Smooth muscle cell (in vitro differentiated cells): ENCODE results near the gene MAD1L1. TPM values are rescaled to one million over a fixed set of nuclear protein-coding genes. Genes with fewer than 3 reads are reported as not detected.

Experiments
- DNase-seq: peaks from one replicate; lab custom pipeline; 2025; ENCODE audit not compliant: unreplicated experiment; lab: John Stamatoyannopoulos, UW
- H2AFZ ChIP-seq: fragments of 200-600 bp; sonication (generic); 2 replicates; pipeline ENCODE4 v1.6.0; 2016; ENCODE audit warnings: antibody characterized with exemption, low read depth, mild to moderate bottlenecking
- H3F3A ChIP-seq: fragments of 200-600 bp; sonication (generic); 2 replicates; pipeline ENCODE4 v1.6.0; 2017; ENCODE audit warnings: antibody characterized with exemption, low read depth
- H3K27ac ChIP-seq: fragments of 200-600 bp; sonication (generic); 2 replicates; pipeline ENCODE4 v1.5.1; 2016; ENCODE audit warnings: low read depth, mild to moderate bottlenecking
- H3K27me3 ChIP-seq: fragments of 200-600 bp; sonication (generic); 2 replicates; pipeline ENCODE4 v1.6.1; 2016; ENCODE audit warnings: low read depth, mild to moderate bottlenecking
- H3K36me3 ChIP-seq: fragments of 200-600 bp; sonication (generic); 2 replicates; pipeline ENCODE4 v1.5.1; 2016; ENCODE audit warnings: low read depth
- H3K4me1 ChIP-seq: fragments of 200-600 bp; sonication (generic); 2 replicates; pipeline ENCODE4 v1.5.1; 2016; ENCODE audit warnings: low read depth
- H3K4me2 ChIP-seq: fragments of 200-600 bp; sonication (generic); 2 replicates; pipeline ENCODE4 v1.6.0; 2016; ENCODE audit warnings: mild to moderate bottlenecking
- H3K4me3 ChIP-seq: fragments of 200-600 bp; sonication (generic); 2 replicates; pipeline ENCODE4 v1.5.1; 2016; ENCODE audit warnings: mild to moderate bottlenecking
- H3K79me2 ChIP-seq: fragments of 200-600 bp; sonication (generic); 2 replicates; pipeline ENCODE4 v1.6.0; 2016; ENCODE audit warnings: low read depth, mild to moderate bottlenecking
- H3K9ac ChIP-seq: fragments of 200-600 bp; sonication (generic); 2 replicates; pipeline ENCODE4 v1.6.0; 2016; ENCODE audit warnings: low read depth
- H3K9me3 ChIP-seq: fragments of 200-600 bp; sonication (generic); replicated peaks from 2 replicates; pipeline ENCODE4 v1.5.1; 2016; ENCODE audit warnings: low read depth
- H4K20me1 ChIP-seq: fragments of 200-600 bp; sonication (generic); 2 replicates; pipeline ENCODE4 v1.6.0; 2016; ENCODE audit warnings: low read depth
- WGBS: methylation state at CpG from one replicate; pipeline ENCODE4 v1.1.7; 2016; ENCODE audit warnings: low lambda C conversion rate; 5-methylcytosine and 5-hydroxymethylcytosine counted together
- microRNA-seq: library from miRNA; unstranded; fragments of <30 nt; microRNA quantifications from one replicate; pipeline ENCODE4, GENCODE V29; 2016; ENCODE audit warnings: borderline number of aligned reads
- polyA plus RNA-seq: library from polyadenylated mRNA; unstranded; fragments of >200 nt; fragmentation: Nextera tagmentation; extraction: Ambion mirVana; gene quantifications from 2 replicates; pipeline ENCODE4 v1.2.1, GENCODE V29; 2016
- small RNA-seq: library from RNA; depleted of rRNA; stranded (forward); fragments of <200 nt; gene quantifications from one replicate; pipeline ENCODE3, GENCODE V24; 2014
- total RNA-seq: library from RNA; depleted of rRNA; stranded (reverse); fragments of >200 nt; gene quantifications from 2 replicates; pipeline ENCODE4 v1.2.3, GENCODE V29; 2014
- TF ChIP-seq, protein P1 (sequence below): fragments of 200-600 bp; sonication (generic); IDR thresholded peaks from 2 replicates; pipeline ENCODE4 v1.5.1; 2017; ENCODE audit warnings: borderline replicate concordance, mild to moderate bottlenecking, antibody characterized with exemption; ENCODE audit not compliant: insufficient read depth, poor library complexity, severe bottlenecking

Gene MAD1L1
- total and polyA plus RNA-seq, 2 experiments from 2014 or later: 33.4 to 60.7 TPM

DNA sequence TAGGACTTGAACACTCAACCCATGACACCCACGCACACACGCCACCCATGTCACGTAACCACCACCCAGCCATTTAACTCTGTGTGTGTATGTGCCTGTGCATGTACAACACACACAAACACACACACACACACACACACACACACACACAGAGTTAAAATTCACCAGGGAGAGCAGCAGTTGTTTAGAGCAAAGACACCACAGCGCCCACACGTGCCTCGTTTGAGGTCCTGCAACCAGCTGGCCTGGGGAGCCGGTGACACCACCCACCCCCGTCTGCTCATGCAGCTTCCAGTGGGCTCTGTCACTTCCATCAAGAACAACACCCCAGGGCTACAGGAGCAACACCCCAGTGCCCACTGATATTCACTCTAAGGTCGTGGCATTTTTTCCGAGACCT lies 465.2 kb downstream of the MAD1L1 start:
- Histone ChIP-seq H2AFZ (no peak overlapping the region), H3K4me1 (no peaks in the 10 kb centered on the region), H3K4me3 (no peak overlapping the region), H4K20me1 (no peaks in the 10 kb centered on the region), H3K27me3 (no peaks in the 10 kb centered on the region), H3K79me2 (no peaks in the 10 kb centered on the region), H3K4me2 (no peak overlapping the region), H3K9ac (no peak overlapping the region), H3K36me3 (no peaks in the 10 kb centered on the region), H3K27ac (no peak overlapping the region), H3K9me3 (no peaks in the 10 kb centered on the region), H3F3A (no peaks in the 10 kb centered on the region)
- TF ChIP-seq, protein P1, sequence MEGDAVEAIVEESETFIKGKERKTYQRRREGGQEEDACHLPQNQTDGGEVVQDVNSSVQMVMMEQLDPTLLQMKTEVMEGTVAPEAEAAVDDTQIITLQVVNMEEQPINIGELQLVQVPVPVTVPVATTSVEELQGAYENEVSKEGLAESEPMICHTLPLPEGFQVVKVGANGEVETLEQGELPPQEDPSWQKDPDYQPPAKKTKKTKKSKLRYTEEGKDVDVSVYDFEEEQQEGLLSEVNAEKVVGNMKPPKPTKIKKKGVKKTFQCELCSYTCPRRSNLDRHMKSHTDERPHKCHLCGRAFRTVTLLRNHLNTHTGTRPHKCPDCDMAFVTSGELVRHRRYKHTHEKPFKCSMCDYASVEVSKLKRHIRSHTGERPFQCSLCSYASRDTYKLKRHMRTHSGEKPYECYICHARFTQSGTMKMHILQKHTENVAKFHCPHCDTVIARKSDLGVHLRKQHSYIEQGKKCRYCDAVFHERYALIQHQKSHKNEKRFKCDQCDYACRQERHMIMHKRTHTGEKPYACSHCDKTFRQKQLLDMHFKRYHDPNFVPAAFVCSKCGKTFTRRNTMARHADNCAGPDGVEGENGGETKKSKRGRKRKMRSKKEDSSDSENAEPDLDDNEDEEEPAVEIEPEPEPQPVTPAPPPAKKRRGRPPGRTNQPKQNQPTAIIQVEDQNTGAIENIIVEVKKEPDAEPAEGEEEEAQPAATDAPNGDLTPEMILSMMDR: no peak
- WGBS: 61% methylated on average over 10 of the region's 10 CpGs
- no peak for DNase-seq

Small RNA genes within 50 kb of the gene (microRNA-seq; reads per million reads assigned to microRNA genes)
- gene MIR4655: not detected
- not detected for gene MIR6836

Small RNA genes within 50 kb of the gene (small RNA-seq; reads per million reads assigned to genes)
- not detected for gene MIR4655

Other genes with a start within 250 kb of the MAD1L1 start
- 13.0 and 17.1 TPM in 2 replicates for gene MRM2, start 9.3 kb upstream of the MAD1L1 start, total RNA-seq
- gene MRM2, start 9.3 kb upstream of the MAD1L1 start, polyA plus RNA-seq: 30.8 and 34.8 TPM in 2 replicates
- gene NUDT1, start 9.3 kb upstream of the MAD1L1 start, total RNA-seq: 17.8 and 20.7 TPM in 2 replicates
- 46.0 and 51.2 TPM in 2 replicates for gene NUDT1, start 9.3 kb upstream of the MAD1L1 start, polyA plus RNA-seq
- gene SNX8, start 81.5 kb upstream of the MAD1L1 start, total RNA-seq: 12.8 and 49.9 TPM in 2 replicates
- gene SNX8, start 81.5 kb upstream of the MAD1L1 start, polyA plus RNA-seq: 46.9 and 56.4 TPM in 2 replicates
- gene EIF3B, start 121.9 kb upstream of the MAD1L1 start, total RNA-seq: 85.8 and 96.1 TPM in 2 replicates
- gene EIF3B, start 121.9 kb upstream of the MAD1L1 start, polyA plus RNA-seq: 112 and 146 TPM in 2 replicates
- gene CHST12, start 170.7 kb upstream of the MAD1L1 start, total RNA-seq: 7.5 and 10.1 TPM in 2 replicates
- gene CHST12, start 170.7 kb upstream of the MAD1L1 start, polyA plus RNA-seq: 15.0 and 19.7 TPM in 2 replicates
- gene GRIFIN, start 243.5 kb upstream of the MAD1L1 start, total RNA-seq: not detected in 2 replicates
- gene GRIFIN, start 243.5 kb upstream of the MAD1L1 start, polyA plus RNA-seq: not detected in 2 replicates